ENCODE results near the gene NPW.

DNA sequence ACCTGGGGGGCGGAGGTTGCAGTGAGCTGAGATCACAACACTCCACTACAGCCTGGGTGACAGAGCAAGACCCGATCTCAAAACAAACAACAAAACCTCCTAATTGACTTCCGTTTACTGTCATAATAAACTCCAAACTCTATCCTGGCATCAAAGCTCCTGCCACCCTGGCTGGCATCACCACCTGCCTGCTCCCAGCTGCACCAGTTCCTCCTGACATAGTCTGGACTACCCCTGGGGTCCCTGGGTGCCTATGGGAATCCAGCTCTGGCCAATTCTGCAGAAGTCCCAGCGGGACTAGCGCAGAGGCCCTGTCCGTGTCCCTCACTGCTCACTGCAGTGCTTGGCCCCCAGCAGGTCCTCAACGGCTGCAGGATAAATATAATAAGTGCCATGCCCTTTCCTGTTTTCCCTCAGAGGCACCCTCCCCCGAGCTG lies 27.3 kb downstream of the NPW start:
- no peak for TF ChIP-seq POLR2A (IDR thresholded peaks at IDR 0.05)
- TF ChIP-seq, protein P1, sequence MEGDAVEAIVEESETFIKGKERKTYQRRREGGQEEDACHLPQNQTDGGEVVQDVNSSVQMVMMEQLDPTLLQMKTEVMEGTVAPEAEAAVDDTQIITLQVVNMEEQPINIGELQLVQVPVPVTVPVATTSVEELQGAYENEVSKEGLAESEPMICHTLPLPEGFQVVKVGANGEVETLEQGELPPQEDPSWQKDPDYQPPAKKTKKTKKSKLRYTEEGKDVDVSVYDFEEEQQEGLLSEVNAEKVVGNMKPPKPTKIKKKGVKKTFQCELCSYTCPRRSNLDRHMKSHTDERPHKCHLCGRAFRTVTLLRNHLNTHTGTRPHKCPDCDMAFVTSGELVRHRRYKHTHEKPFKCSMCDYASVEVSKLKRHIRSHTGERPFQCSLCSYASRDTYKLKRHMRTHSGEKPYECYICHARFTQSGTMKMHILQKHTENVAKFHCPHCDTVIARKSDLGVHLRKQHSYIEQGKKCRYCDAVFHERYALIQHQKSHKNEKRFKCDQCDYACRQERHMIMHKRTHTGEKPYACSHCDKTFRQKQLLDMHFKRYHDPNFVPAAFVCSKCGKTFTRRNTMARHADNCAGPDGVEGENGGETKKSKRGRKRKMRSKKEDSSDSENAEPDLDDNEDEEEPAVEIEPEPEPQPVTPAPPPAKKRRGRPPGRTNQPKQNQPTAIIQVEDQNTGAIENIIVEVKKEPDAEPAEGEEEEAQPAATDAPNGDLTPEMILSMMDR (IDR thresholded peaks at IDR 0.05), result no peak

All from heart left ventricle (tissue), 13 donors.